GM19193 (cell line): ENCODE measurements around the gene ZRANB3.

Experiments used
- POLR2A ChIP-seq: IDR thresholded peaks from 4 replicates; pipeline ENCODE4 v1.6.1; 2011; ENCODE audit not compliant: insufficient read depth, insufficient read length; ENCODE audit errors: extremely low read depth

ZRANB3 gene

GRCh38 chr2:135140606-135141005 is 390.4 kb downstream of the ZRANB3 start:
- no peak for TF ChIP-seq POLR2A

- TF ChIP-seq POLR2A = no peak
Measured at GRCh38 chr2:135132314-135132713, 398.7 kb downstream of the ZRANB3 start.

- TF ChIP-seq POLR2A = no peak
Measured at GRCh38 chr2:135130751-135131150, 400.3 kb downstream of the ZRANB3 start.

GRCh38 chr2:135125940-135126339 is 405.1 kb downstream of the ZRANB3 start:
- TF ChIP-seq POLR2A = no peak

- TF ChIP-seq POLR2A = no peak
Measured at GRCh38 chr2:135124924-135125886, 405.8 kb downstream of the ZRANB3 start.

DNA sequence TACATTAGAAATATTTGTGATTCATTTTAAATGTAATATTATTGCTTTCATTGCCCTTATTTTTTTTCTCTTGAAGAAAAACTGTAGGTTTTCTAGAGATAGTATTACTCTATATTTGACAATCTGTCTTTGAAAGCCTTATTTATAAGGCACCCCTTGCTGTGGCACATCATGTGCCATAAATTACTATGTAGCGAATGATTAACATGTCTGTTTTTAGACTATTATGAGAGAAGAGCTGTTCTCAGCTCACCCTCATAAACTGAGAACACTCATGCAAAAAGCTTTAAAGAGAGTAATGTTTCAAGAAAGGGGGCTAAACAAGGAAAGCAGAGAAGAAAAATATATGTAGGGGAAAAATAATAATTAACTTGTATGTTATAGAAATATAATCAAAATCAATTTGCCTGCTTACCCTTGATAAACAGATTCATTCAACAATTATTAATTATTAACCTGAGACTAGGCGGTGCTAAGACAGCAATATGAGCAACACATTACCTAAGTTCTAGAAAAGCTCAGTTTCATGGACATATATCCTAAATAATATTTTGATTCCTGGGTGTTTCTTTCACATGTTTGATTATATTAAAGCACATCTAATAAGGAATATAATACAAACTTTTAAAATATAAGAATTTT is 409.9 kb downstream of the ZRANB3 start:
- no peak for TF ChIP-seq POLR2A

DNA sequence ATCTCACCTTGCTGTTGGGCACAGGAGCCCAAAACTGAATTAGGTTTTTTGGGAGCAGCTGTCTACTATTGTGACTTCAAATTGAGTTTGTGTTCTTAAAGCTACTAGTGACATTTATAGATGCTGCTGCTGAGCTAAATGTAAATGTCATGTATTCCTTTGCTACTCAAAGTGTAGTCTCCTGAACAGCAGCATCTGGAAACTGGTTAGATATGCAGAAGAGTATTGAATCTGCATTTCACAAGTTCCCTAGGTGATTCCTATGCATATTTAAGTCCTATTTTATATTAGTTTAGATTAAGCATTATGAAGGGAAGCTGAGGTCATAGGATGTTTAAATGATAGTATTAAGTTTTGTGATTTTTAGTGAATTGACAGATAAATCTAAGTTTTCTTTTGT is 411.4 kb downstream of the ZRANB3 start:
- no peak for TF ChIP-seq POLR2A

DNA sequence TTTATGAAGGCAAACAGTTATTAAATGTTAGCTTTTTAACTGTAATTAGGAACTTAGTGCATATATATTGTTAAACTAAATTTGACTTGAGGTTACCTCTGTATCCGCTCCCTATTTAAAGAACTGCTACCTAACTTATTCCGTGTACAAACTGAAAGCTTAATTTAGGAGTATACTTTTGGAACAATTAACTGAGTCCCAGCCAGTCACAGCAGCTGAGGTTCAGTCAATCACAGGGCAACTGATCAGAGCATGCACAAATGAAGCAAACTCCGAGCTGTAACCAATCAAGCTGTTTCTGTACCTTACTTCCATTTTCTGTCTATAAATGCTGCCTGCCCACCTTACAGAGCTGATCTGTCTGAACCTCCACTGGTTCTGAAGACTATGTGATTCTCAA is 417.7 kb downstream of the ZRANB3 start:
- no peak for TF ChIP-seq POLR2A

- no peak for TF ChIP-seq POLR2A
Measured at GRCh38 chr2:135103843-135104242, 427.2 kb downstream of the ZRANB3 start.

DNA sequence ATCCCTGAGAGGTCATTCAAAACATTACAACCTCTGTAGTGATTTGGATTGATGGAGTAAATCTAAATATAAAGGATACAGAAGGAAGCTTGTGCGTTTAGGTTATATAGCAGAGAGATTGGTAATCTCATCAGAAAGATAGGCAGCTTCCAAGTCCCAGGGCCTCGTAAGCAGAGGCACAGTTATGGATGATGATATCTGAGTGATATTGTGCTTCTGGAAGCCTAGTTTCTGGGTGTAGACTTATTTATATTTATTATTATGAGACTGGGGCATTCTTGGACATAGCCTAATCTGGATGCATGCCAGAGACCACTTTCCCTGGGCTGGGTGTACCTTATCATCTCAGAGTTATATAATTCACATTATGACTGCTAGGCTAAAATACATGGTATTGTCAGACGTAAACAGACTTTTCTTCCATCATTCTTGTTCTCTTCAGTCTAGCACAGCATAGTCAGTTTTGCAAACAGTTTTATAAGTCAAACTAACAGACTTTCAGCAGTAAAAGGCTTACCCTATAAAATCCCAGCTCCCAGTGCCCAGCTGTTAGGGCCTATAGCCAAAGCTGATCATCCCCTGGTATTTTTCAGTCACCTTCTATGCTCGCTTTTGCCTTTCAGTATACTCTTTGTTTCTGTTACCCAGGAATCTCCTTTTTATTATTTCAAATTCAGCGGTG is 431.1 kb downstream of the ZRANB3 start:
- no peak for TF ChIP-seq POLR2A

GRCh38 chr2:135097532-135098231 is 433.3 kb downstream of the ZRANB3 start:
- TF ChIP-seq POLR2A = no peak

DNA sequence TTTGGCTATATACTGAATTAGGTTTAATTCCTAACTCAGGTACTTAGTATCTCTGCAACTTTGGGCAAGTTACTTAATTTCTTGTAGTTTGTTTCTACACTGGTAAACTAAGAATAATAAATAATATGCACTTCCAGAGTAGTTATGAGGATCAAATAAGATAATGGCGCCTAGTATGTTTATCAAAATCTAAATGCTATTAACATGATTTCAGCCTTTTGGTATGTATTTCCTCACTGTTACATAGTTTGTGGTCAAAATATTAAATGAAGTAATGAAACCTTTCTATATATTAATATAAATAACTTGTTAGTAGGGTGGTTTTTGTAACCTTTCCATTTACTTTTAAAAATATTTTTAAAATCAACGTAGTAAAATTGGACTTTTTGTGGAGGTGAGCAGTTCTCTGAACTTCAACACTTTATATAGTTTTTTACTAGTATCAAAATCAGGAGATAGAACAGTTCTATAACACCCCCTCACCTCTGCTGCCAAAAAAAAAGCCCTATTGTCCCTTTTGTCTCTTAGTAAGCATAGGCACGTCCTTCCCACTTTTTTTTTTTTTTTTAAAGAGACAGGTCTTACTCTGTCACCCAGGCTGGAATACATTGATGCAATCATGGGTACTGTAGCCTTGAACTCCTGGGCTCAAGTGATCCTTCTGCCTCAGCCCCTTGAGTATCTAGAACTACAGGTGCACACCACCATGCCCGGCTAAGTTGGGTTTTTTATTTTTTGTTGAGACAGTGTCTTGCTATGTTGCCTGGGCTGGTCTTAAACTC is 434.2 kb downstream of the ZRANB3 start:
- TF ChIP-seq POLR2A = no peak

DNA sequence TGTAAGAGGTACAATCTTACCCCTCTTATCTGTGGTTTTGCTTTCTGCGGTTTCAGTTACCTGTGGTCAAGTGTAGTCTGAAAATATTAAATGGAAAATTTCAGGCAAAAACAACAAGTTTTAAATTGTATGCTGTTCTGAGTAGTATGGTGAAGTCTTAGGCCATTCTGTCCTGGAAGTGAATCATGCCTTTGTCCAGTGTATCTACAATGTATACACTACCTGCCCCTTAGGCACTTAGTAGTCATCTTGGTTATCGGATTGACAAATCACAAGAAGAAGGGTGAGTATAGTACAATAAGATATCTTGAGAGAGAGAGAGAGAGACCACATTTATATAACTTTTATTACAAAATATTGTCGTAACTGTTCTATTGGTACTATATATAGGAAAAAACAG is 435.4 kb downstream of the ZRANB3 start:
- no peak for TF ChIP-seq POLR2A

DNA sequence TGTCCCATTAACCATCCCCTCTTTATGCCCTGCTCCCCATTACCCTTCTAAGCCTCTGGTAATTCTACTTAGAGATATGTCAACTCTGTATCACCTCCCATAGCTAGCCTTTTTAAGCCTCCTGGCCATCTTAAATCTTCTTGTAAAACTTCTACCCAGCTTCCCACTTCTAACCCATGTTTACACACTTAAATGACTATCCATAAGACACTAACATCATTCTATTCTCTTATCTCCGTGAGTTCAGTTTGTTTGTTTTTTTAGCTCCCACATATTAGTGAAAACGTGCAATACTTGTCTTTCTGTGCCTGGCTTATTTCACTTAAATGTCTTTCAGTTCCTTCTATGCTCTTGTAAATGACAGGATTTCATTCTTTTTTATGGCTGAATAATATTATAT is 436.5 kb downstream of the ZRANB3 start:
- TF ChIP-seq POLR2A = no peak
